ENCODE data around the gene RSPO3. TPM values are rescaled to one million over a fixed set of nuclear protein-coding genes. Genes with fewer than 3 reads are reported as not detected.

RSPO3 gene
- total RNA-seq, 1 donor from 2014 or later: not detected

- H3K36me3 Mint-ChIP-seq (ENCODE audit: unreplicated experiment): no peaks in the 10 kb centered on the region
- H3K4me1 Mint-ChIP-seq (ENCODE audit: low read depth, unreplicated experiment): no peaks in the 10 kb centered on the region
- no peaks in the 10 kb centered on the region for H3K9me3 Mint-ChIP-seq (ENCODE audit: unreplicated experiment)
- no peak overlapping the region for H3K4me3 Mint-ChIP-seq (ENCODE audit: unreplicated experiment)
- DNase-seq: no peak
- H3K27me3 Mint-ChIP-seq (ENCODE audit: unreplicated experiment): no peaks in the 10 kb centered on the region
- TF ChIP-seq CTCF (IDR thresholded peaks at IDR 0.05; ENCODE audit: partially characterized antibody, unreplicated experiment): no peak
- H3K27ac Mint-ChIP-seq (ENCODE audit: unreplicated experiment): no peak overlapping the region
Observed at GRCh38 chr6:127200114-127200513, 81.6 kb downstream of the RSPO3 start.

- DNase-seq: no peak
- H3K9me3 Mint-ChIP-seq (ENCODE audit: unreplicated experiment): no peaks in the 10 kb centered on the region
- no peaks in the 10 kb centered on the region for H3K4me1 Mint-ChIP-seq (ENCODE audit: low read depth, unreplicated experiment)
- no peaks in the 10 kb centered on the region for H3K36me3 Mint-ChIP-seq (ENCODE audit: unreplicated experiment)
- no peaks in the 10 kb centered on the region for H3K27me3 Mint-ChIP-seq (ENCODE audit: unreplicated experiment)
- no peak overlapping the region for H3K4me3 Mint-ChIP-seq (ENCODE audit: unreplicated experiment)
- no peak for TF ChIP-seq CTCF (IDR thresholded peaks at IDR 0.05; ENCODE audit: partially characterized antibody, unreplicated experiment)
- no peak overlapping the region for H3K27ac Mint-ChIP-seq (ENCODE audit: unreplicated experiment)
Observed at GRCh38 chr6:127201321-127201720, 82.8 kb downstream of the RSPO3 start.

GRCh38 chr6:127202676-127203075, 84.2 kb downstream of the RSPO3 start:
- no peaks in the 10 kb centered on the region for H3K9me3 Mint-ChIP-seq (ENCODE audit: unreplicated experiment)
- H3K4me1 Mint-ChIP-seq (ENCODE audit: low read depth, unreplicated experiment): no peaks in the 10 kb centered on the region
- no peak for TF ChIP-seq CTCF (IDR thresholded peaks at IDR 0.05; ENCODE audit: partially characterized antibody, unreplicated experiment)
- H3K27ac Mint-ChIP-seq (ENCODE audit: unreplicated experiment): no peak overlapping the region
- DNase-seq: no peak
- no peak overlapping the region for H3K4me3 Mint-ChIP-seq (ENCODE audit: unreplicated experiment)
- H3K27me3 Mint-ChIP-seq (ENCODE audit: unreplicated experiment): no peaks in the 10 kb centered on the region
- H3K36me3 Mint-ChIP-seq (ENCODE audit: unreplicated experiment): no peaks in the 10 kb centered on the region

- H3K4me1 Mint-ChIP-seq (ENCODE audit: low read depth, unreplicated experiment): no peaks in the 10 kb centered on the region
- H3K27me3 Mint-ChIP-seq (ENCODE audit: unreplicated experiment): no peaks in the 10 kb centered on the region
- H3K4me3 Mint-ChIP-seq (ENCODE audit: unreplicated experiment): no peak overlapping the region
- H3K9me3 Mint-ChIP-seq (ENCODE audit: unreplicated experiment): no peaks in the 10 kb centered on the region
- no peak overlapping the region for H3K27ac Mint-ChIP-seq (ENCODE audit: unreplicated experiment)
- no peak for DNase-seq
- no peak for TF ChIP-seq CTCF (IDR thresholded peaks at IDR 0.05; ENCODE audit: partially characterized antibody, unreplicated experiment)
- no peaks in the 10 kb centered on the region for H3K36me3 Mint-ChIP-seq (ENCODE audit: unreplicated experiment)
Observed at GRCh38 chr6:127204281-127204680, 85.8 kb downstream of the RSPO3 start.

- no peaks in the 10 kb centered on the region for H3K4me1 Mint-ChIP-seq (ENCODE audit: low read depth, unreplicated experiment)
- no peaks in the 10 kb centered on the region for H3K36me3 Mint-ChIP-seq (ENCODE audit: unreplicated experiment)
- no peak for DNase-seq
- H3K27ac Mint-ChIP-seq (ENCODE audit: unreplicated experiment): no peak overlapping the region
- no peak overlapping the region for H3K4me3 Mint-ChIP-seq (ENCODE audit: unreplicated experiment)
- no peaks in the 10 kb centered on the region for H3K9me3 Mint-ChIP-seq (ENCODE audit: unreplicated experiment)
- no peak for TF ChIP-seq CTCF (IDR thresholded peaks at IDR 0.05; ENCODE audit: partially characterized antibody, unreplicated experiment)
- H3K27me3 Mint-ChIP-seq (ENCODE audit: unreplicated experiment): no peaks in the 10 kb centered on the region
Observed at GRCh38 chr6:127205036-127205435, 86.6 kb downstream of the RSPO3 start.

All from glutamatergic neuron (in vitro differentiated cells).